Fibroblast of skin of left quadriceps (primary cell): Measurements from ENCODE around the gene DBNL.

Source experiments
- DNase-seq, 2 experiments: peaks; one replicate each; pipeline ENCODE4 v3.0.0-alpha.2; 2013; ENCODE audit warnings: low read depth in 2 of 2

Gene DBNL

GRCh38 chr7:44043902-44044301, 600 bp upstream of the DBNL start:
- no peak for DNase-seq

GRCh38 chr7:44045226-44046014, 918 bp downstream of the DBNL start:
- DNase-seq, result no peak

- no peak for DNase-seq
These were observed 2.0 kb downstream of the DBNL start for GRCh38 chr7:44046321-44047061.

- DNase-seq, result no peak
These were observed 3.7 kb downstream of the DBNL start for GRCh38 chr7:44048031-44048795.

GRCh38 chr7:44050121-44050914, 5.8 kb downstream of the DBNL start:
- no peak for DNase-seq

GRCh38 chr7:44050915-44051560, 6.5 kb downstream of the DBNL start:
- no peak for DNase-seq

- DNase-seq, result no peak
These were observed 7.2 kb downstream of the DBNL start for GRCh38 chr7:44051611-44052220.

GRCh38 chr7:44052771-44053365, 8.4 kb downstream of the DBNL start:
- DNase-seq, result no peak

- no peak for DNase-seq
These were observed 12.2 kb downstream of the DBNL start for GRCh38 chr7:44056681-44057080.

GRCh38 chr7:44057181-44057848, 12.8 kb downstream of the DBNL start:
- DNase-seq, result no peak

GRCh38 chr7:44057849-44058758, 13.6 kb downstream of the DBNL start:
- DNase-seq, result no peak

- no peak for DNase-seq
These were observed 14.3 kb downstream of the DBNL start for GRCh38 chr7:44058759-44059218.

GRCh38 chr7:44059219-44060090, 15.0 kb downstream of the DBNL start:
- DNase-seq, result no peak

- DNase-seq, result no peak
These were observed 15.8 kb downstream of the DBNL start for GRCh38 chr7:44060091-44060947.

GRCh38 chr7:44060948-44061644, 16.6 kb downstream of the DBNL start:
- no peak for DNase-seq

- DNase-seq, result no peak
These were observed 17.2 kb downstream of the DBNL start for GRCh38 chr7:44061645-44062179.
